HG02588 (cell line): ENCODE measurements around the gene ABCC3.
"Not testable (repeated sequence)": the region's sequence is repeated elsewhere in the genome, so short reads cannot be mapped to it uniquely, and the experiment has no call there.

ENCODE experiments used
- ATAC-seq: cut with Tn5 transposase; IDR thresholded peaks from one replicate; pipeline ENCODE4 v1.9.1; 2021; ENCODE audit warnings: mild to moderate bottlenecking, moderate library complexity; ENCODE audit not compliant: unreplicated experiment

Gene ABCC3

DNA sequence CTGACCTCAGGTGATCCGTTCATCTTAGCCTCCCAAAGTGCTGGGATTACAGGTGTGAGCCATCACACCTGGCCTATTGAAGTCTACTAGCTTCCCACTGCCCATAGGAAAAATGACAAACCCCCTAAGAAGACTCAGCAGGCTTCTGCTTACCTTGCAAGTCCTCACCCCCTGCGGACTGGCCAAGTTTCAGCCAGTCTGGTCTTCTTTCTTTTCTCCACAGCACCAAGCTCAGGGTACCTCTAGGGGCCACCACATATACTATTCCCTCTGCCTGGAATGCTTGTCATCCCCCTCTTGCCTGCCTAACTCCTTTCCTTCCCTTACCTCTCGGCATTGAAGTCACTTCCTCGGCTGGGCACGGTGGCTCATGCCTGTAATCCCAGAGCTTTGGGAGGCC is 31.2 kb downstream of the ABCC3 start:
- no peak for ATAC-seq

DNA sequence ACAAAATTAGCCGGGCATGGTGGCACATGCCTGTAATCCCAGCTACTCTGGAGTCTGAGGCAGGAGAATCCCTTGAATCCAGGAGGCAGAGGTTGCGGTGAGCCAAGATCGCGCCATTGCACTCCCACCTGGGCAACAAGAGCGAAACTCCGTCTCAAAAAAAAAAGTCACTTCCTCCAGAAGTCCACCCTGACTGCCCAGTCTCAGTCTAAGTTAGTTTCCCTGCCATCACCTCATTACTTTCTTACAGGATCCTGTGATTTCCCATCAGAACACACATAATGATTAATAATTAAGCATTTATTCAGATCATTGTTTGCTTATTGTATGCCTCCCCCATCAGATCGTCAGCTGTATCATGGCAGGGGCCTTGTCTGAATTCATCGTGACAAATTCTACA is 31.6 kb downstream of the ABCC3 start:
- ATAC-seq = no peak

- ATAC-seq = no peak
These were observed 32.8 kb downstream of the ABCC3 start for GRCh38 chr17:50667259-50668024.

- ATAC-seq = no peak
These were observed 33.5 kb downstream of the ABCC3 start for GRCh38 chr17:50668025-50668837.

- no peak for ATAC-seq
These were observed 34.3 kb downstream of the ABCC3 start for GRCh38 chr17:50668838-50669581.

DNA sequence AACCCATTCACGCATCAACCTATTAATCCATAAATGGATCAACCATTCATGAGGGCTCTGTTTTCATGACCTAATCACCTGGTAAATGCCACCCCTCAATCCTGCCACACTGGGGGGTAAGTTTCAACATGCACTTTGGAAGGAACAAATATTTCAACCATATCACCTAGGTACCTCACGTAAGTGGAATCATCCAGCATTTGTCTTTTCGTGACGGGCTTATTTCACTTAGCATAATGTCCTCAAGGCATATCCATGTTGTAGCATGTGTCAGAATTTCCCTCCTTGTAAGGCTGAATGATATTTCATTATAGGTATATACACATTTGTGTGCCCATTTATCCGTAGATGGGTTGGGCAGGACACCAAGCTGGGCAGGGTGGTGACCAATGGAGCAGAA is 37.4 kb downstream of the ABCC3 start:
- no peak for ATAC-seq

GRCh38 chr17:50672831-50673551 is 38.3 kb downstream of the ABCC3 start:
- no peak for ATAC-seq

GRCh38 chr17:50675190-50675589 is 40.5 kb downstream of the ABCC3 start:
- no peak for ATAC-seq

- ATAC-seq = no peak
These were observed 40.9 kb downstream of the ABCC3 start for GRCh38 chr17:50675627-50676026.

GRCh38 chr17:50676065-50676975 is 41.6 kb downstream of the ABCC3 start:
- no peak for ATAC-seq

DNA sequence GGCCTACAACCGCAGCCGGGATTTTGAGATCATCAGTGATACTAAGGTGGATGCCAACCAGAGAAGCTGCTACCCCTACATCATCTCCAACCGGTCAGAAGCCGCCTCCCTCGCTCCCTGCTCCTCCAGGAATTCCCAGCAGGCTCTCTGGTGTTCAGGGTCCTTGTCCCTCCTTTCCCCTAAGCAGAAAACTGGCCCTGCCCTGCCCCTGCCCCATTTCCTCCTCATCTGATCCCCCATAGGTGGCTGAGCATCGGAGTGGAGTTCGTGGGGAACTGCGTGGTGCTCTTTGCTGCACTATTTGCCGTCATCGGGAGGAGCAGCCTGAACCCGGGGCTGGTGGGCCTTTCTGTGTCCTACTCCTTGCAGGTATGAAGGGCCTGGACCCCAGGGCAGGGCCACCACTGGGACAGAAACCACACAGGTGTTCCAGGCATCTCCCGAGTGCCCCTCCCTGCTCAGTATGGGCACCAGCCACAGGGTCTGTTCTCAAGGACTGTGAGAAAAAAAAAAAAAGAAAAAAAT is 43.2 kb downstream of the ABCC3 start:
- ATAC-seq = no peak

DNA sequence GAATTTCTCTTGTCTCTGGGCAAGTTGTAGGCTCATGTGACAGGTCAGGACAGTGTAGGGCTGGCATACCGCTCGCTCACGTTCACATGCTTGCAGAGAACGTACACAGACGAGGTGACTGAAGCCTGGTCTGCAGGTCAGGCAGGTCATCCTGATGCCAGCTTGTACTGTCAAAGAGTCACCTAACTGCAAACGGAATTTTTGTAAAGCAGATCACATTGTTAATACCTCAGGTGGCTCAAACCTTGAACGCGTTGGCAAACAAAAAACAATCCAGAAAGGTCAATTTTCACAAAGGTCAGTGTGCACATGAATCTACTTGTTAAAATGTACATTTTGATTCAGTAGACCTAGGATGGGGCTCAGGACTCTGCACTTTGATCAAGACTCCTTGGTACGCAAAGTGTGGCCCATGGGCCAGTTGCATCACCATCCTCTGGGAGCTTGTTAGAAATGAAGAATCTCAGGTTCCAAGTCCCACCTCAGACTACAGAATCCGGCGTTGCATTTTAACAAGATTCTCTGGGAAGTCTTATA is 44.4 kb downstream of the ABCC3 start:
- ATAC-seq = no peak

- ATAC-seq = no peak
These were observed 45.4 kb downstream of the ABCC3 start for GRCh38 chr17:50680126-50680525.

- ATAC-seq = not testable (repeated sequence)
These were observed 46.0 kb downstream of the ABCC3 start for GRCh38 chr17:50680543-50681262.

DNA sequence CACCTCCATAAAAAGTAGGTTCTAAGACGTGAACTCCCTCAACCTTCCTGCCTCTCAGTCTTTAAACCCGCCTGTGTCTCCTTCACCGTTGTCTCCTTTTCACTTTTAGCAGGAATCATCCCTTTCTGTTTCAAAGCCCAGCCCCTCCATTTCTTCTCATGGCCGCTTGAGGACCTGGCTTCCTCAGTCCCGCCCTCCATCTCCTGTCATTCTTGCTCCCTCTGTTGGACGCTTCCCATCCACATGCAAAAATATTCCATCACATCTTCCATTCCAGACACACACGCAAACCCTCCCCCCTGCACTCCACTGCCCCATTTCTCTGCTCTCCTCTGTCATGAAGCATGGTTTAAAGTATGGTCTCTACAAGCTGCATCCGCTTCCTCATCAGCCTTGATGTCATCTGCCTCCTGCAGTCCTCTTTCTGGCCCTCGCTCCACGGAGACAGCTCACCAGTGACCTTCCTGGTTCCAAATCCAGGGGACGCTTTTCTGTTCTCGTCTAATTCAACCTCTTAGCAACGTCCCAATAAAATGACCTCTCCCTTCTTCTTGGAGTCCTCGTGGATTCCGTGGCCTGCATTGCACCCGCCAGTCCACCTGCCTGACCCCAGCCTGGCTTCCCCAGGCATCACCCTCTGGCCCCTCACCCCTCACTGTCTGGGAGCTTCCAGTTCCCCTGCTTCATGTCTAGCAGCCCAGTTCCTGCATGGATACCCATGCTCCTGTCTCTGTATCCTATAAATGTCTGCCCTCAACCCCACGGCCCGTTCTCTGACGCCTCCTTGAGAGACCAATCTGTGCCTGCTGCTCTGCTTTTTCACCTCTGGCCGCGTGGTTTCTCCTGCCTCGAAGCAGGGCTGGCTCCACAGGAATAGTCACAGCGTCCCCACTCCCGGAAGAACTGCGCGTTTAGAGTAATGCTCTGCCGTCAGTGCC is 46.9 kb downstream of the ABCC3 start:
- ATAC-seq = no peak

DNA sequence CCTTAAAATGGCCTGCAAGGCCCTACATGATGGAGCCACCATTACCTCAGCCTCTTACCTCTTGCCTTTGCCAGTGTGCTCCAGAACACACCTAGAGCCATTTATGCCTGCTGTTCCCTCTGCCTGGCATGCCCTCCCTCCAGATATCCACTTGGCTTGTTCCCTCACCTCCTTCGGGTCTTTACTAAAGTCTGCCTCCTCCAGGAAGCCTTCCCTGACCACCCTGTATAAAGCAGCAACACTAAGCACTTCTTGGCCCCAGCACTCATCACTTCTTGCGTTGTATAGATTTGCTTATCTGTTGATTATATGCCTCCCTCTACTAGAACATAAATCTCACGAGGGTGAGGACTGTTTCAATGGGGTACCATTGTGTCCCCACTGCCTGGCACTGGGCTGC is 47.8 kb downstream of the ABCC3 start:
- no peak for ATAC-seq

- no peak for ATAC-seq
These were observed 48.3 kb downstream of the ABCC3 start for GRCh38 chr17:50682938-50683337.
